HCT116 (cell line): Measurements from ENCODE around the gene BCL2L13. TPM values are rescaled to one million over a fixed set of nuclear protein-coding genes. Genes with fewer than 3 reads are reported as not detected.

Source experiments
- ATAC-seq: fragments of 200-7000 bp; cut with Tn5 transposase; 2 replicates; pipeline ENCODE4 v1.9.1; 2020; ENCODE audit warnings: mild to moderate bottlenecking, moderate library complexity
- BruUV-seq: library from RNA; stranded (reverse); fragments of 400-500 nt; replicated peaks from 2 replicates; lab custom pipeline; 2021; lab: Mats Ljungman, UMichigan
- CTCF ChIA-PET: fragments of 300-600 bp; sonication (Branson Sonifier 250); formaldehyde crosslinking; loops from one replicate; lab custom pipeline; 2021; ENCODE audit warnings: antibody characterized with exemption; lab: Charles Lee
- POLR2A ChIA-PET: fragments of 300-600, 350-600 bp; sonication (Branson Sonifier 250); formaldehyde crosslinking; loops from one replicate; lab custom pipeline; 2021; ENCODE audit warnings: antibody characterized with exemption; lab: Charles Lee
- RAD21 ChIA-PET, 2 experiments: fragments of 300-600 bp; sonication (Branson Sonifier 250); formaldehyde crosslinking; loops; one replicate each; lab custom pipeline; 2023; ENCODE audit warnings: low total read pairs in 2 of 2; ENCODE audit not compliant: uncharacterized antibody in 2 of 2, unreplicated experiment in 2 of 2, low non-redundant PET in 1 of 2; lab: Charles Lee
- DNase-seq: peaks from one replicate; pipeline ENCODE4 v3.0.0-alpha.2; 2010; ENCODE audit warnings: low read depth, low spot score
- H2AFZ ChIP-seq: fragments of 200-600 bp; shearing (Covaris generic), sonication (generic); 2 replicates; pipeline ENCODE4 v1.6.1; 2017; ENCODE audit warnings: low read depth, mixed run types, mixed read lengths, antibody characterized with exemption, low read length; ENCODE audit not compliant: poor library complexity, severe bottlenecking
- H3K27ac ChIP-seq: 2 replicates; pipeline ENCODE4 v1.5.1; 2012; ENCODE audit warnings: low read depth, low read length
- H3K27me3 ChIP-seq: fragments of 200-600 bp; sonication (generic); 2 replicates; pipeline ENCODE4 v1.6.1; 2016; ENCODE audit warnings: mixed run types, low read length, mixed read lengths; ENCODE audit not compliant: insufficient read depth
- H3K36me3 ChIP-seq, 2 experiments: fragments of 200-500 bp in 1 of 2; fragments of 200-600 bp in 1 of 2; sonication (Bioruptor generic) in 1 of 2; sonication (generic) in 1 of 2; 2 replicates each; pipeline versions ENCODE4 v1.5.1 to v1.6.1; 2014 to 2016; ENCODE audit warnings: low read length in 2 of 2, inconsistent platforms in 1 of 2, mixed read lengths in 1 of 2, mixed run types in 1 of 2; ENCODE audit not compliant: insufficient read depth in 2 of 2, control insufficient read depth in 1 of 2
- H3K4me1 ChIP-seq, 2 experiments: fragments of 200-600 bp in 1 of 2; sonication (generic) in 1 of 2; 2 replicates each; pipeline versions ENCODE4 v1.5.1 to v1.6.1; 2012 to 2017; ENCODE audit warnings: low read length in 2 of 2, inconsistent platforms in 1 of 2, mild to moderate bottlenecking in 1 of 2, mixed read lengths in 1 of 2, mixed run types in 1 of 2, moderate library complexity in 1 of 2; ENCODE audit not compliant: insufficient read depth in 2 of 2, control insufficient read depth in 1 of 2
- H3K4me2 ChIP-seq: fragments of 200-600 bp; sonication (generic); 2 replicates; pipeline ENCODE4 v1.6.1; 2017; ENCODE audit warnings: mixed run types, low read length, mixed read lengths
- H3K4me3 ChIP-seq, 2 experiments: fragments of 200-600 bp in 1 of 2; sonication (generic) in 1 of 2; replicated peaks in 1 of 2; 2 replicates each; pipeline ENCODE4 v1.5.1; 2011 to 2016; ENCODE audit warnings: low read length in 2 of 2, control low read depth in 1 of 2, low read depth in 1 of 2, mild to moderate bottlenecking in 1 of 2, mixed read lengths in 1 of 2, mixed run types in 1 of 2
- H3K79me2 ChIP-seq: fragments of 200-600 bp; sonication (generic); 2 replicates; pipeline ENCODE4 v1.6.1; 2017; ENCODE audit warnings: mild to moderate bottlenecking, mixed run types, low read length, moderate library complexity, mixed read lengths; ENCODE audit not compliant: insufficient read depth
- H3K9ac ChIP-seq: fragments of 200-600 bp; sonication (generic); 2 replicates; pipeline ENCODE4 v1.6.1; 2016; ENCODE audit warnings: low read length, mixed read lengths
- H3K9me2 ChIP-seq: fragments of 200-600 bp; sonication (generic), shearing (Covaris generic); 2 replicates; pipeline ENCODE4 v1.6.1; 2017; ENCODE audit warnings: mixed run types, mild to moderate bottlenecking, moderate library complexity; ENCODE audit not compliant: insufficient read depth
- H3K9me3 ChIP-seq, 2 experiments: fragments of 200-500 bp in 1 of 2; fragments of 200-600 bp in 1 of 2; sonication (Bioruptor generic) in 1 of 2; sonication (generic) in 1 of 2; 2 replicates each; pipeline ENCODE4 v1.6.1; 2014 to 2017; ENCODE audit warnings: low read length in 2 of 2, mixed read lengths in 2 of 2, inconsistent platforms in 1 of 2, low read depth in 1 of 2, mild to moderate bottlenecking in 1 of 2, mixed run types in 1 of 2, moderate library complexity in 1 of 2; ENCODE audit not compliant: control insufficient read depth in 1 of 2, insufficient read depth in 1 of 2
- H4K20me1 ChIP-seq: fragments of 200-600 bp; sonication (generic), shearing (Covaris generic); 2 replicates; pipeline ENCODE4 v1.6.1; 2017; ENCODE audit warnings: mixed run types, mild to moderate bottlenecking, moderate library complexity; ENCODE audit not compliant: insufficient read depth
- ATF3 ChIP-seq: IDR thresholded peaks from 2 replicates; pipeline ENCODE4 v1.6.1; 2012
- CBX3 ChIP-seq: IDR thresholded peaks from 2 replicates; pipeline ENCODE4 v1.6.1; 2012; ENCODE audit warnings: low read depth
- CEBPB ChIP-seq: IDR thresholded peaks from 2 replicates; pipeline ENCODE4 v1.6.1; 2012; ENCODE audit warnings: low read depth
- CTCF ChIP-seq, 3 experiments: fragments of 200-600 bp in 1 of 3; sonication (generic) in 1 of 3; IDR thresholded peaks in 2 of 3; conservative IDR thresholded peaks in 1 of 3; 2 replicates each; pipeline ENCODE4 v1.5.1; 2012 to 2017; ENCODE audit warnings: low read depth in 2 of 3, low read length in 2 of 3, antibody characterized with exemption in 1 of 3, borderline replicate concordance in 1 of 3, control low read depth in 1 of 3, mild to moderate bottlenecking in 1 of 3, mixed read lengths in 1 of 3, mixed run types in 1 of 3, moderate library complexity in 1 of 3; ENCODE audit not compliant: insufficient read depth in 1 of 3
- MAX ChIP-seq: IDR thresholded peaks from 2 replicates; pipeline ENCODE4 v1.6.1; 2012
- POLR2AphosphoS5 ChIP-seq: IDR thresholded peaks from 2 replicates; pipeline ENCODE4 v1.6.1; 2011; ENCODE audit warnings: mild to moderate bottlenecking, low read depth, low read length, moderate library complexity
- RAD21 ChIP-seq: IDR thresholded peaks from 2 replicates; pipeline ENCODE4 v1.6.1; 2012; ENCODE audit warnings: low read depth, mild to moderate bottlenecking
- REST ChIP-seq: IDR thresholded peaks from 2 replicates; pipeline ENCODE4 v1.6.1; 2012; ENCODE audit warnings: low read depth
- SIN3A ChIP-seq: IDR thresholded peaks from 2 replicates; pipeline ENCODE4 v1.6.1; 2012; ENCODE audit warnings: low read depth
- SP1 ChIP-seq: IDR thresholded peaks from 2 replicates; pipeline ENCODE4 v1.6.1; 2012; ENCODE audit warnings: low read depth
- SRF ChIP-seq: IDR thresholded peaks from 2 replicates; pipeline ENCODE4 v1.6.1; 2012; ENCODE audit warnings: low read depth
- TCF7L2 ChIP-seq: IDR thresholded peaks from 2 replicates; pipeline ENCODE4 v1.7.0; 2011; ENCODE audit warnings: borderline replicate concordance, inconsistent platforms; ENCODE audit not compliant: insufficient read depth, insufficient read length; ENCODE audit errors: extremely low read depth
- ZBTB33 ChIP-seq: IDR thresholded peaks from 2 replicates; pipeline ENCODE4 v1.6.1; 2011; ENCODE audit warnings: mild to moderate bottlenecking, low read length, moderate library complexity; ENCODE audit not compliant: insufficient replicate concordance; ENCODE audit errors: extremely low read depth
- intact Hi-C: fragments of 100-400 bp; cut with micrococcal nuclease; formaldehyde crosslinking; loops from 2 replicates; pipeline ENCODE4 v1.10.0; 2022
- total RNA-seq: library from RNA; stranded (reverse); gene quantifications from one replicate; pipeline ENCODE4 v1.2.1, GENCODE V29; 2021; ENCODE audit not compliant: unreplicated experiment

BCL2L13 gene
- total RNA-seq, 1 experiment from 2014 or later: 38.6 TPM

GRCh38 chr22:17770180-17771077, 131.9 kb downstream of the BCL2L13 start (continued):
- no peak for TF ChIP-seq ZBTB33

- Histone ChIP-seq H3K27me3 (no peaks in the 10 kb centered on the region), H3K27ac (no peak overlapping the region; the same call in 1 of the 2 replicates), H3K4me3 (peak overlapping the region in 1 of 2 experiments; percentile 86; a peak in 1 of 4 replicates), H3K9me2 (no peaks in the 10 kb centered on the region), H3K79me2 (peaks cover 51% of the 10 kb centered on the region), H4K20me1 (no peaks in the 10 kb centered on the region), H3K36me3 (no peaks in the 10 kb centered on the region), H2AFZ (no peak overlapping the region), H3K9me3 (no peaks in the 10 kb centered on the region), H3K4me2 (peak overlapping the region; percentile 97), H3K9ac (no peak overlapping the region), H3K4me1 (peaks cover 19 to 21% of the 10 kb centered on the region in 2 experiments)
- ChIA-PET CTCF (interaction anchor here (0.9 to 1.7 kb wide), 4 partner anchors 13 to 601 kb away, joined by 3 to 5 read pairs (median 4); no protein-coding TSS in a partner anchor), RAD21 (interaction anchor here in 1 of 2 experiments (0.9 kb wide), 1 partner anchor 13 kb away, joined by 3 read pairs; no protein-coding TSS in a partner anchor), POLR2A (interaction anchor here (0.7 kb wide), 1 partner anchor 86 kb away, joined by 4 read pairs; no protein-coding TSS in a partner anchor)
- ATAC-seq (no peak), DNase-seq (no peak)
- TSS peak; percentile 38 for BruUV-seq
- intact Hi-C loops: no loop called here
- TF ChIP-seq RAD21: no peak
- no peak for TF ChIP-seq CEBPB
- TF ChIP-seq REST: no peak
- TF ChIP-seq ATF3: no peak
- TF ChIP-seq CTCF (IDR thresholded peaks at IDR 0.05 in 2 of 3, conservative IDR thresholded peaks at IDR 0.05 in 1 of 3; ENCODE audit: borderline replicate concordance in 1 of 3, insufficient read depth in 1 of 3, low read depth in 2 of 3, low read length in 2 of 3): no peak
- no peak for TF ChIP-seq SIN3A
- no peak for TF ChIP-seq SP1
- no peak for TF ChIP-seq MAX
- TF ChIP-seq TCF7L2: no peak
- TF ChIP-seq SRF: no peak
- no peak for TF ChIP-seq CBX3
- TF ChIP-seq POLR2AphosphoS5: no peak
These were observed 133.8 kb downstream of the BCL2L13 start for GRCh38 chr22:17772249-17772957.
